Measurements from ENCODE around the gene ITGB8. TPM values are rescaled to one million over a fixed set of nuclear protein-coding genes. Genes with fewer than 3 reads are reported as not detected.

The ITGB8 gene
- total RNA-seq, 1 donor from 2014 or later = 7.9 TPM

DNA sequence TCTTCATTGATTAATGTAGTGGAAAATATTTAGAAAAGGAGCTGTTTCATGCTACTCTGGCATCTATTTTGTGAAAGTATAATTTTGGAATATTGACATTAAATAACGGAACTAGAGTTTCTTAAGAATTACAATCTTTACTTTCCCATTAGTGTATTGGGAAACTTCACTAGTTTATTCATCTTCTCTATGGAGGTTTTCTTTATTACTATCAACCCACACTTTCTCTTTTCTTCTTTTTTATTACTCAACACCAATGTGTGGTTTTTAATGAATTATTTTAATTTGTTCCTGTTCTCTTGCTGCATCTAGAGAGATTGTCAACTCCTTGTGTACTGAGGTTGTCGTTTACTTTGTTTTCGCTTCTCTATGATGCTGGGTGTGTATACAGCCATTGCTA is 20.4 kb upstream of the ITGB8 start:
- no peak overlapping the region for H3K4me3 ChIP-seq
- DNase-seq (ENCODE audit: low spot score in 2 of 2) = no peak
- TF ChIP-seq, protein P1, sequence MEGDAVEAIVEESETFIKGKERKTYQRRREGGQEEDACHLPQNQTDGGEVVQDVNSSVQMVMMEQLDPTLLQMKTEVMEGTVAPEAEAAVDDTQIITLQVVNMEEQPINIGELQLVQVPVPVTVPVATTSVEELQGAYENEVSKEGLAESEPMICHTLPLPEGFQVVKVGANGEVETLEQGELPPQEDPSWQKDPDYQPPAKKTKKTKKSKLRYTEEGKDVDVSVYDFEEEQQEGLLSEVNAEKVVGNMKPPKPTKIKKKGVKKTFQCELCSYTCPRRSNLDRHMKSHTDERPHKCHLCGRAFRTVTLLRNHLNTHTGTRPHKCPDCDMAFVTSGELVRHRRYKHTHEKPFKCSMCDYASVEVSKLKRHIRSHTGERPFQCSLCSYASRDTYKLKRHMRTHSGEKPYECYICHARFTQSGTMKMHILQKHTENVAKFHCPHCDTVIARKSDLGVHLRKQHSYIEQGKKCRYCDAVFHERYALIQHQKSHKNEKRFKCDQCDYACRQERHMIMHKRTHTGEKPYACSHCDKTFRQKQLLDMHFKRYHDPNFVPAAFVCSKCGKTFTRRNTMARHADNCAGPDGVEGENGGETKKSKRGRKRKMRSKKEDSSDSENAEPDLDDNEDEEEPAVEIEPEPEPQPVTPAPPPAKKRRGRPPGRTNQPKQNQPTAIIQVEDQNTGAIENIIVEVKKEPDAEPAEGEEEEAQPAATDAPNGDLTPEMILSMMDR (IDR thresholded peaks at IDR 0.05) = no peak
- H3K9me3 ChIP-seq = no peaks in the 10 kb centered on the region
- no peak overlapping the region for H3K27ac ChIP-seq
- H3K36me3 ChIP-seq = no peaks in the 10 kb centered on the region
- intact Hi-C loops (cut with DNase I) = no loop called here
- H3K27me3 ChIP-seq = no peaks in the 10 kb centered on the region
- no peaks in the 10 kb centered on the region for H3K4me1 ChIP-seq

- Histone ChIP-seq H3K4me3 (no peak overlapping the region), H3K4me1 (no peaks in the 10 kb centered on the region), H3K36me3 (no peaks in the 10 kb centered on the region), H3K27me3 (no peaks in the 10 kb centered on the region), H3K9me3 (no peaks in the 10 kb centered on the region), H3K27ac (no peak overlapping the region)
- TF ChIP-seq, protein P1 (IDR thresholded peaks at IDR 0.05) = peak in 1 of 3 experiments; percentile 42
- intact Hi-C loops (cut with DNase I) = no loop called here
- DNase-seq (ENCODE audit: low spot score in 2 of 2) = no peak
Measured at GRCh38 chr7:20310963-20311742, 19.5 kb upstream of the ITGB8 start.

DNA sequence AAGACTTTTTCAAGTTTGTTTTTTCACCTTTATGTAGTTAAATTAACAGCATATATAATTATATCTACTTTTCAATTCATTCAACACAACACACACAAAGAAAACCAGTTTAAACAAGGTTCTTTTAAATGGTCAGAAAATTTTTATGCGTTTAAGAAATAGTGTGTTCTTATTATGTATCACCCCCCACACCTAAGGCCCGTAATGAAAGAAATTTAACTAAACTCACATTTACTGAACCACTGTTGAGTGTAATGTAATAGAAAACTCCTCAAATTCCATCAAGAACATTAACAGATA is 19.0 kb upstream of the ITGB8 start:
- Histone ChIP-seq H3K4me3 (no peak overlapping the region), H3K9me3 (no peaks in the 10 kb centered on the region), H3K27me3 (no peaks in the 10 kb centered on the region), H3K27ac (no peak overlapping the region), H3K36me3 (no peaks in the 10 kb centered on the region), H3K4me1 (no peaks in the 10 kb centered on the region)
- intact Hi-C loops (cut with DNase I) = no loop called here
- TF ChIP-seq, protein P1 (IDR thresholded peaks at IDR 0.05) = no peak
- DNase-seq (ENCODE audit: low spot score in 2 of 2) = no peak

DNA sequence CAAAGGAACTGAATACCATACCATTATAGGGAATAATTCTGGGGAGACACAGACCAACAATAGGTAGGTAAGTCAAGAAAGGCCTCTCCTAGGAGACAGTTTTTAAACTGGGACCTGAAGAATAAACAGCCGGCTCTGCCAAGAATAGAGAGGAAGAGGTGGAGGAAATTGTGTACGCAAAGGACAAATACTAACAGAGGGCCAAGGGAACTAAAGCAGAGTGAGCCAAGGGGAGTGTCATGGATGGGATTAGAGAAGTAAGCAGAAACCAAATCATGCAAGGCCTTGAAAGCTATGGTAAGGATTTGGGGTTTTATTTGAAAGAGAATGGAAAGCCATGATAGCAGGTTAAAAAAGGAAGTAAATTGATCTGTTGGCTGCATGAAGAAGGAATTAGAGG is 18.1 kb upstream of the ITGB8 start:
- intact Hi-C loops (cut with DNase I) = no loop called here
- TF ChIP-seq, protein P1 (IDR thresholded peaks at IDR 0.05) = no peak
- Histone ChIP-seq H3K27me3 (no peaks in the 10 kb centered on the region), H3K9me3 (no peaks in the 10 kb centered on the region), H3K4me3 (no peak overlapping the region), H3K27ac (no peak overlapping the region), H3K36me3 (no peaks in the 10 kb centered on the region), H3K4me1 (no peaks in the 10 kb centered on the region)
- no peak for DNase-seq (ENCODE audit: low spot score in 2 of 2)

DNA sequence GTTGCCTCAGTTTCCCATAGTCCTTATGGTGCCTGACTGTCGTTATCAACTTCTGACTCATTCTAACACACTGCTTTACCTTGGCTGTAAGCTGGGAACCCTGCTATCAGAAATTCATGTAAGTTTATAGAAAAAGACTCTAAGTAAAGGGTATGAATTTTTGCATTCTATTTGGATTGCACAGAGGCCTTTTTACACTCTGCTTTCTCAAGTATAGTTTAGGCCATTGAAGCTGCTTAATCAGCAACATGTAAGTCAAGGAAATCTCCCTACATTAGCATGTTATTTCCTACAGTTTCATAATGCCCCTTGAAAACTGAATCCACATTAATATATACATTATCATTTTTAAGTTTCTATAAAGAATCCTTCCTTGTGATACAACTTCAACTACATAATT is 17.1 kb upstream of the ITGB8 start:
- no peaks in the 10 kb centered on the region for H3K9me3 ChIP-seq
- H3K36me3 ChIP-seq = no peaks in the 10 kb centered on the region
- TF ChIP-seq, protein P1 (IDR thresholded peaks at IDR 0.05) = no peak
- no peaks in the 10 kb centered on the region for H3K27me3 ChIP-seq
- intact Hi-C loops (cut with DNase I) = no loop called here
- H3K27ac ChIP-seq = no peak overlapping the region
- no peak for DNase-seq (ENCODE audit: low spot score in 2 of 2)
- H3K4me3 ChIP-seq = no peak overlapping the region
- H3K4me1 ChIP-seq = no peaks in the 10 kb centered on the region

- TF ChIP-seq, protein P1 (IDR thresholded peaks at IDR 0.05) = no peak
- Histone ChIP-seq H3K36me3 (no peaks in the 10 kb centered on the region), H3K4me1 (no peaks in the 10 kb centered on the region), H3K27me3 (no peaks in the 10 kb centered on the region), H3K27ac (no peak overlapping the region), H3K9me3 (no peaks in the 10 kb centered on the region), H3K4me3 (no peak overlapping the region)
- no peak for DNase-seq (ENCODE audit: low spot score in 2 of 2)
- intact Hi-C loops (cut with DNase I) = no loop called here
Measured at GRCh38 chr7:20314198-20314597, 16.5 kb upstream of the ITGB8 start.

Data from ascending aorta (tissue), 2 donors.